NT2/D1 (cell line): Measurements from ENCODE around the gene EPB41L4B.

Experiments
- DNase-seq: peaks from one replicate; pipeline ENCODE4 v3.0.0-alpha.2; 2011; ENCODE audit warnings: low read depth, low spot score
- H3K27me3 ChIP-seq: 2 replicates; pipeline ENCODE4 v1.6.0; 2011; ENCODE audit warnings: mild to moderate bottlenecking; ENCODE audit not compliant: insufficient read length, insufficient read depth
- H3K36me3 ChIP-seq: 2 replicates; pipeline ENCODE4 v1.6.1; 2011; ENCODE audit warnings: mild to moderate bottlenecking, low read length, mixed read lengths; ENCODE audit not compliant: insufficient read depth, insufficient read length
- H3K4me1 ChIP-seq: 2 replicates; pipeline ENCODE4 v1.5.1; 2011; ENCODE audit not compliant: insufficient read depth, insufficient read length
- H3K4me3 ChIP-seq: 2 replicates; pipeline ENCODE4 v1.5.1; 2011; ENCODE audit warnings: low read depth; ENCODE audit not compliant: insufficient read length
- H3K9ac ChIP-seq: 2 replicates; pipeline ENCODE4 v1.6.0; 2011; ENCODE audit warnings: low read depth; ENCODE audit not compliant: insufficient read length
- H3K9me3 ChIP-seq: 2 replicates; pipeline ENCODE4 v1.5.1; 2011; ENCODE audit warnings: mild to moderate bottlenecking, low read length; ENCODE audit not compliant: insufficient read depth
- SUZ12 ChIP-seq: IDR thresholded peaks from 2 replicates; pipeline ENCODE4 v1.6.1; 2011; ENCODE audit not compliant: insufficient read length, insufficient read depth; ENCODE audit errors: extremely low read depth
- YY1 ChIP-seq: IDR thresholded peaks from 2 replicates; pipeline ENCODE4 v1.6.1; 2011; ENCODE audit not compliant: insufficient read length, insufficient read depth
- ZNF274 ChIP-seq: IDR thresholded peaks from 2 replicates; pipeline ENCODE4 v1.6.1; 2011; ENCODE audit warnings: mild to moderate bottlenecking, low read depth, low read length

Gene EPB41L4B

DNA sequence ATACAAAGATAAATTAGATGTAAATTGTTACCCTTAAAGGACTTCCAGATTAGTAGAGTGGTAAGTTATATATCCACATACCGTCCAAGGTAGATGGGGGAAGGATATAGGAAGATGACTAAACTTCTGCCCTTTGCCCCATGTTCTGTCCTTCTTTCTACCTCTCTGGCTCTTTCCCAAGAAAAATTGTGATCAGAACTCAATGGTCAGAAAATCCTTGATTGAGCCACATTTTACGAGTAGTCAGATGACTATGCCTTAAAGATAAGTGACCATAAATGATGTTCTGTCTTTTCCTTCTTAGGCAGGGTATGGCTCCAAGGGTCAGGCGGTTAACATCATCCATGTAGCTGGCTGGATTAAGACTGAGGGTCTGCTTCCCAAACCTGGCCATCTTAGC, 158.2 kb downstream of the EPB41L4B start:
- H3K36me3 ChIP-seq = no peaks in the 10 kb centered on the region
- TF ChIP-seq YY1 = no peak
- TF ChIP-seq SUZ12 = no peak
- no peak for TF ChIP-seq ZNF274
- no peak for DNase-seq
- peaks cover 39% of the 10 kb centered on the region for H3K27me3 ChIP-seq
- H3K9ac ChIP-seq = no peak overlapping the region
- no peaks in the 10 kb centered on the region for H3K4me1 ChIP-seq
- H3K9me3 ChIP-seq = no peaks in the 10 kb centered on the region
- no peak overlapping the region for H3K4me3 ChIP-seq

DNA sequence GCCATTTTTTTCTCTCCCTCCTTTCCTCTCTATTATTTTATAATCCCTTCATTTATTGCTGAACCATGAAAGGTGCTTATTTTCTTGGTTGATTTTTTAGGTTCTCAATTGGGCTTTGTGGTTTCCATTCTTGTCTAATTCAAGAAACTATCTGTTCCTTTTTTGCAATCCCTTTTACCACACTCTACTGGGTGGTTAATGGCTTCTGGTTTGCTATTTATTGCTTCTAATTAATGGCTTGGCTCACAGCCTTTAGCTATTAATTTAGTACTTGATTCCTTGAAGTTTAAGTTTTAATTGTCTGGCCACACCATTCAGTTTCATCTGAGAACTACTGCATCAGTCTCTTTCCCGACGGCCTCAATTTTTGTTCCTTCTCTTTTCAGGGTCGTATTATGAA, 159.4 kb downstream of the EPB41L4B start:
- DNase-seq = no peak
- TF ChIP-seq YY1 = no peak
- TF ChIP-seq ZNF274 = no peak
- TF ChIP-seq SUZ12 = no peak
- no peaks in the 10 kb centered on the region for H3K9me3 ChIP-seq
- H3K27me3 ChIP-seq = peaks cover 29% of the 10 kb centered on the region
- H3K4me1 ChIP-seq = no peaks in the 10 kb centered on the region
- H3K36me3 ChIP-seq = no peaks in the 10 kb centered on the region
- H3K4me3 ChIP-seq = no peak overlapping the region
- no peak overlapping the region for H3K9ac ChIP-seq

DNA sequence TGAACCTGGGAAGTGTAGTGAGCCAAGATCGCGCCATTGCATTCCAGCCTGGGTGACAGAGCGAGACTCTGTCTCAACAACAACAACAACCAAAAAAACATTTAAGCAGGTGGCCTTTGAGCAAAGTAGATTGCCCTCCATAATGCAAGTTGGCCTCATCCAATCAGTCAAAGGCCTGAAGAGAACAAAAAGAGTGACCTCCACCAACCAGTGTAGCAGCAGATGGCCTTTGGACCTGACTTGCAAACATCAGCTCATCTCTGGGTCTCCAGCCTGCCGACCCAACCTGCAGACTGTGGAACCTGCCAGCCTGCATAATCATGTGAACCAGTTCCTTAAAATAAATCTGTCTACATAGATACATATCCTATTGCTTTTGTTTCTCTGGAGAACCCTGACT, 161.3 kb downstream of the EPB41L4B start:
- no peak for TF ChIP-seq SUZ12
- TF ChIP-seq ZNF274 = no peak
- no peak for TF ChIP-seq YY1
- Histone ChIP-seq H3K27me3 (peaks cover 10% of the 10 kb centered on the region), H3K9me3 (no peaks in the 10 kb centered on the region), H3K4me1 (no peaks in the 10 kb centered on the region), H3K4me3 (no peak overlapping the region), H3K9ac (no peak overlapping the region), H3K36me3 (no peaks in the 10 kb centered on the region)
- no peak for DNase-seq

DNA sequence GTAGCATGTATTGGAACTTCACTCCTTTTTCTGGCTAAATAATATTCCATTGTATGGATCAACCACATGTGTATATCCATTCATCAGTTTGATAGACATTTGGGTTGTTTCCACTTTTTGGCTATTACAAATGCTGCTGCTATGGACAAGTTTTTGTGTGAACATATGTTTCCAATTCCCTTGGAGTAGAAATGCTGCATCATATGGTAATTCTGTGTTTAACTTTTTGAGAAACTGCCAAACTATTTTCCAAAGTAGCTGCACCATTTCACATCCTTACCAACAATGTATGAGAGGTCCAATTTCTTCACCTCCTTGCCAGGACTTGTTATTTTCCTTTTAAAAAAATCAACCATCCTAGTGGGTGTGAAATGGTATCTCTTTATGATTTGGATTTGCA, 162.2 kb downstream of the EPB41L4B start:
- TF ChIP-seq YY1 = no peak
- no peak for TF ChIP-seq SUZ12
- TF ChIP-seq ZNF274 = no peak
- Histone ChIP-seq H3K4me1 (no peaks in the 10 kb centered on the region), H3K4me3 (no peak overlapping the region), H3K27me3 (peaks cover 5% of the 10 kb centered on the region), H3K9ac (no peak overlapping the region), H3K9me3 (peaks cover 4% of the 10 kb centered on the region), H3K36me3 (no peaks in the 10 kb centered on the region)
- DNase-seq = no peak

DNA sequence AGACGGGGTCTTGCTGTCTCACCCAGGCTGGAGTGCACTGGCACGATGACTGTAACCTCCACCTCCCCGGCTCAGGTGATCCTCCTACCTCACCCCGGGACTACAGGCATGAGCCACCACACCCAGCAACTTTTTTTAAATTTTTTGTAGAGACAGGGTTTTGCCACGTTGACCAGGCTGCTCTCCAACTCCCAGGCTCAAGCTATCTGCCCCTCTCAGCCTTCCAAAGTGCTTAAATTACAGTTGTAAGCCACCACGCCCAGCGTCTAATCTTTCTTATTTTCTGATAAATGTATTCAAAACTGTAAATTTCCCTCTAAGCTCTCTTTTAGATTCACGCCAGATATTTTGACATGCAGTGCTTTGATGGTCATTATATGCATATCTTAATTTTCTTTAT, 164.2 kb downstream of the EPB41L4B start:
- no peak overlapping the region for H3K4me3 ChIP-seq
- no peaks in the 10 kb centered on the region for H3K4me1 ChIP-seq
- H3K36me3 ChIP-seq = no peaks in the 10 kb centered on the region
- TF ChIP-seq ZNF274 (no peak), SUZ12 (no peak), YY1 (no peak)
- no peak for DNase-seq
- no peaks in the 10 kb centered on the region for H3K27me3 ChIP-seq
- H3K9ac ChIP-seq = no peak overlapping the region
- peaks cover 17% of the 10 kb centered on the region for H3K9me3 ChIP-seq

DNA sequence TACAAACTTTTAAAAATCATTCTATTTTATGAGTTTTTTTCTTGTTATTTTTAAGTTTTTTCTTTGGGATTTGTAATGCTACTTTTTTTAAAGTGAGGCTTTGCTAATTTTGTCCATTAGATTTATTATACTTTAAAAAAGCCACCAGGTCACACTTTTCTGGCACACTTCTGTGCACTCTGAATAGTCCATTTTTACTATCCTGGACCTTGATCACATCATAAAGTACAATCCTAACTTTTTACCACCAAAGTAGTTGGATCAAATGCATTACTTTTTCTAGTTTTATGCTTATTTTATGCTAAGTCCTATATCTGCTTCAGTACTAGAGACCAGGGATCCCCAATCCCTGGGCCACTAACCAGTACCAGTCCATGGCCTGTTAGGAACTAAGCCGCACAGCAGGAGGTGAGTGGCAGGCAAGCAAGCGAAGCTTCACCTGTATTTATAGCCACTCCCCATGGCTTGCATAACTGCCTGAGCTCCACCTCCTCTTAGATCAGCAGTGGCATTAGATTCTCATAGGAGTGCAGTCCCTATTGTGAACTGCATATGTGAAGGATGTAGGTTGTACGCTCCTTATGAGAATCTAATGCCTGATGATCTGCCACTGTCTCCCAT, 169.8 kb downstream of the EPB41L4B start:
- Histone ChIP-seq H3K36me3 (no peaks in the 10 kb centered on the region), H3K4me3 (no peak overlapping the region), H3K4me1 (no peaks in the 10 kb centered on the region), H3K9ac (no peak overlapping the region), H3K27me3 (no peaks in the 10 kb centered on the region), H3K9me3 (peaks cover 25% of the 10 kb centered on the region)
- DNase-seq = no peak
- no peak for TF ChIP-seq ZNF274
- TF ChIP-seq SUZ12 = no peak
- TF ChIP-seq YY1 = no peak

DNA sequence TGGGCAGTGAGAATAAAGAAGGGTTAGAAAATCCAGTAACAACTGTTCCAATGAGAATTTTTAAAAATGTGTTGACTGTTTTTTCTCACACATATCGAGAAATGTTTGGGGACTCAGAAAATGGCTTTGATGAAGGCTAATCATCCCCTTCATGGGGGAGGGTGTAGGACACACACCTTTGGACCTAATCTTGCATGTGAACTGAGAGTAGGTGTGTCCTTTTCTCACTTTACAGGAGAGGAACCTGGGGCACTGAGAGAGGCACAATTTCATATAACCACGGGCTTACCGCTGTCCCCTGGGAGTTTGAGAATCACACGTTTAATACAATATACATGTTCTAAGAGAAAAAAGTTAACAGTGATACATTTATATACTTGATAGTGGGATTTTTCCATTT, 171.1 kb downstream of the EPB41L4B start:
- Histone ChIP-seq H3K36me3 (no peaks in the 10 kb centered on the region), H3K9ac (no peak overlapping the region), H3K4me1 (no peaks in the 10 kb centered on the region), H3K9me3 (peaks cover 25% of the 10 kb centered on the region), H3K4me3 (no peak overlapping the region), H3K27me3 (no peaks in the 10 kb centered on the region)
- DNase-seq = no peak
- TF ChIP-seq YY1 = no peak
- no peak for TF ChIP-seq ZNF274
- TF ChIP-seq SUZ12 = no peak
